Measurements from ENCODE around the gene F9.

DNA sequence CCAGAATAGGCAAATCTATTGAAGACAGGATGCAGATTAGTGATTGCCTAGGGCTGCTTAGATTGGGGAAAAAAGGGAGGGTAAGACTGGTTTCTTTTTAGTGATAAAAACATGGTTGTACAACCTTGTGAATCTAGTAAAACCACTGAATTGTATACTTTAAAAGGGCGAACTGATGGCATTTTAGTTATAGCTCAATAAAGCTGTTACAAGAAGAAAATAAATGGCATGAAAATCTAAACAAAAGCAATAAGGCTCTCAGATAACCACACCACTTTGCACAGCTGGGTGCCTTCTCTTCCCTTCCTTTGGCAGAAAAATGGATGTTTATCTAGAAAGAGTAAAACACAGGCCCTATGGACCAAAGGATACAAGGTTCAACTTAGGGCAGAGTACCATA is 69.6 kb downstream of the F9 start:
- TF ChIP-seq, protein P1, sequence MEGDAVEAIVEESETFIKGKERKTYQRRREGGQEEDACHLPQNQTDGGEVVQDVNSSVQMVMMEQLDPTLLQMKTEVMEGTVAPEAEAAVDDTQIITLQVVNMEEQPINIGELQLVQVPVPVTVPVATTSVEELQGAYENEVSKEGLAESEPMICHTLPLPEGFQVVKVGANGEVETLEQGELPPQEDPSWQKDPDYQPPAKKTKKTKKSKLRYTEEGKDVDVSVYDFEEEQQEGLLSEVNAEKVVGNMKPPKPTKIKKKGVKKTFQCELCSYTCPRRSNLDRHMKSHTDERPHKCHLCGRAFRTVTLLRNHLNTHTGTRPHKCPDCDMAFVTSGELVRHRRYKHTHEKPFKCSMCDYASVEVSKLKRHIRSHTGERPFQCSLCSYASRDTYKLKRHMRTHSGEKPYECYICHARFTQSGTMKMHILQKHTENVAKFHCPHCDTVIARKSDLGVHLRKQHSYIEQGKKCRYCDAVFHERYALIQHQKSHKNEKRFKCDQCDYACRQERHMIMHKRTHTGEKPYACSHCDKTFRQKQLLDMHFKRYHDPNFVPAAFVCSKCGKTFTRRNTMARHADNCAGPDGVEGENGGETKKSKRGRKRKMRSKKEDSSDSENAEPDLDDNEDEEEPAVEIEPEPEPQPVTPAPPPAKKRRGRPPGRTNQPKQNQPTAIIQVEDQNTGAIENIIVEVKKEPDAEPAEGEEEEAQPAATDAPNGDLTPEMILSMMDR (IDR thresholded peaks at IDR 0.05; ENCODE audit: insufficient read depth, low read length), result no peak
- TF ChIP-seq POLR2AphosphoS5 (IDR thresholded peaks at IDR 0.05; ENCODE audit: low read depth) (no peak), GABPA (IDR thresholded peaks at IDR 0.05; ENCODE audit: low read depth) (no peak), SPI1 (IDR thresholded peaks at IDR 0.05; ENCODE audit: borderline replicate concordance, low read depth) (no peak)
- TF ChIP-seq, protein P2, sequence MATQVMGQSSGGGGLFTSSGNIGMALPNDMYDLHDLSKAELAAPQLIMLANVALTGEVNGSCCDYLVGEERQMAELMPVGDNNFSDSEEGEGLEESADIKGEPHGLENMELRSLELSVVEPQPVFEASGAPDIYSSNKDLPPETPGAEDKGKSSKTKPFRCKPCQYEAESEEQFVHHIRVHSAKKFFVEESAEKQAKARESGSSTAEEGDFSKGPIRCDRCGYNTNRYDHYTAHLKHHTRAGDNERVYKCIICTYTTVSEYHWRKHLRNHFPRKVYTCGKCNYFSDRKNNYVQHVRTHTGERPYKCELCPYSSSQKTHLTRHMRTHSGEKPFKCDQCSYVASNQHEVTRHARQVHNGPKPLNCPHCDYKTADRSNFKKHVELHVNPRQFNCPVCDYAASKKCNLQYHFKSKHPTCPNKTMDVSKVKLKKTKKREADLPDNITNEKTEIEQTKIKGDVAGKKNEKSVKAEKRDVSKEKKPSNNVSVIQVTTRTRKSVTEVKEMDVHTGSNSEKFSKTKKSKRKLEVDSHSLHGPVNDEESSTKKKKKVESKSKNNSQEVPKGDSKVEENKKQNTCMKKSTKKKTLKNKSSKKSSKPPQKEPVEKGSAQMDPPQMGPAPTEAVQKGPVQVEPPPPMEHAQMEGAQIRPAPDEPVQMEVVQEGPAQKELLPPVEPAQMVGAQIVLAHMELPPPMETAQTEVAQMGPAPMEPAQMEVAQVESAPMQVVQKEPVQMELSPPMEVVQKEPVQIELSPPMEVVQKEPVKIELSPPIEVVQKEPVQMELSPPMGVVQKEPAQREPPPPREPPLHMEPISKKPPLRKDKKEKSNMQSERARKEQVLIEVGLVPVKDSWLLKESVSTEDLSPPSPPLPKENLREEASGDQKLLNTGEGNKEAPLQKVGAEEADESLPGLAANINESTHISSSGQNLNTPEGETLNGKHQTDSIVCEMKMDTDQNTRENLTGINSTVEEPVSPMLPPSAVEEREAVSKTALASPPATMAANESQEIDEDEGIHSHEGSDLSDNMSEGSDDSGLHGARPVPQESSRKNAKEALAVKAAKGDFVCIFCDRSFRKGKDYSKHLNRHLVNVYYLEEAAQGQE (IDR thresholded peaks at IDR 0.05; ENCODE audit: insufficient replicate concordance, low read depth), result no peak

All from HL-60 (cell line).